ENCODE results near the gene GPR37. TPM values are rescaled to one million over a fixed set of nuclear protein-coding genes. Genes with fewer than 3 reads are reported as not detected.

The GPR37 gene
- polyA plus RNA-seq, 1 donor, result 17.8 TPM

DNA sequence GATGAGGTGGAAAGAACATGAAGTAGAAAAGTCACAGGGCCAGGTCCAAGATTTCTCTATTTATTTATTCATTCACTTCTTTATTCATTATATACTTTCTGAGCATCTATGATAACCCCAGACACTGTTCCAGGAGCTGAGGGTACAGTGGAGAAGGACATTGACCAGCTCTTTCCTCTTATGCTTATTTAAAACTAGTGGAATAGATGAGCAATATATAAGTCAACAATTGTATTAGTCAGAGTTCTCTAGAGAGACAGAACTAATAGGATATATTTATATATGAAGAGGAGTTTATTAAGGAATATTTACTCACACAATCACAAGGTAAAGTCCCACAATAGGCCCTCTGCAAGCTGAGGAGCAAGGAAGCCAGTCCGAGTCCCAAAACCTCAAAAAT lies 15.0 kb upstream of the GPR37 start:
- DNase-seq (ENCODE audit: low read depth), result no peak

DNA sequence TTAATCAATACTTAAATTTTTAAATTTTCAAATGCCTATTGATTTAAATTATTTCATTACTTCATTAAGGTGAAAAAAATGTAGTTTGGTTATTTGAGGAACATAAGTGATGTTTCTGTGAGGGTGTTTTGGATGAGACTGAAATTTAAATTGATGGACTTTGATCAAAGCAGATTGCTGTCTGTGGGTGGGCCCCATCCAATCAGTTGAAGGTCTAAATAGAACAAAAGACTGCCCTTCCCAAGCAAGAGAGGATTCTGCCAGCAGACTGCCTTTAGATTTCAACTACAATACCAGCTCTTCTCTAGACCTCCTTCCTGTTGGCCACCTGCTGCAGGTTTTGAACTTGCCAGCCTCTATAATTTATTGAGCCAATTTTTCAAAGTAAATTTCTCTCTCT lies 14.5 kb upstream of the GPR37 start:
- DNase-seq (ENCODE audit: low read depth), result no peak

DNA sequence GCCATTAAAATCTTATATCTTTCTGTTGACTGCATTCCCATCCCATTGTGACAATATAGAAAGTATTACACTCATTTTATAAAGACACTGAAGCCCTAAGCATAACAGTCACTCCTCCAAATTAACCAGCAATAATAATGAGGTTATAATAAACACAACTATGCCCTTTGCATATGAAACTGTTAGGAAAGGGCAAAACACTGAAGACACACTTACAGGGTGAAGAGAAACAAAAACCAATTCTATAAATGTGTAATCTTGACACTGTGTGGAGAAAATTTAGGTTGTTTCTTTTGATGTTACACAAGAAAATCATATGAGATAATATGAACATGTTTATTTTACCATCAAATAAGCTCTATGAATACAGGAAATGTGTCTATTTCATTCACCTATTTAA lies 14.0 kb upstream of the GPR37 start:
- DNase-seq (ENCODE audit: low read depth), result no peak

DNA sequence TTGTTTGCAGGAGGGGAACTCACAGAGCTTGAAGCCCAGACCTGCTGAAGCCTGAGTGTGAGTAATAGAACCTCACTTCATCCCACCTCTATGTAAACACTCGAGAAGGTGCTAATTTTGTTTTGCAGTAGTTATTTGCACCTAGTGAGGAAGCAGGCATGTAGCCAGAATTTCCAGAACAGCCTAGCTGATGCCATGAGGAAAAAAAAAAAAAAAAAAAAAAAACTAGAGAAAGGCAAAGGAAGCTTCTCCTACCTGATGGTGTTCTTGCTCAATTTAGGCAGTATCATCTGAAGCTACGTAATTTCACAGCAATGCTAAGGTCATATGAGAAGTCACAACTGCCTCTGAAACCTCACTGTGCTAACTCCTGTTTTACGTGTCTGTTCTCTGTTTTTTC lies 13.6 kb upstream of the GPR37 start:
- DNase-seq (ENCODE audit: low read depth), result no peak

DNA sequence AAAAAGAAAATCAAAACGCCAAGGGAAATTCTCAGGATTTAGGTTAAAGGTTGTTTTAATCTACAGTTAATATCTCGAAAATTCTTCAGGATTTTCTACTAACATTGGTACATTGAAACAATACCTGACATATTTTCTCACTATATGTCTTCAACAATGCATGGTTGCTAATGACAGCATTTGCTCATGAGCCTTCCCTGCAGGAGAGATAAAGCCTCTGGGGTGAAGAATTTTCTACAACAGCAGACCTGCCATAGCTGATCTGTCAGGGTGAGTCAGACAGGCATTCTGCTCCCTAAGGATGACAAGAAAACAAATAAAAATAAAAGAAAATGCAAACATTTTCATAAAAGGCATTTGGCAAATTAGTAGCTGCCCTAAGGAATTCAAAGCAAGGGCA lies 11.7 kb upstream of the GPR37 start:
- DNase-seq (ENCODE audit: low read depth), result no peak

DNA sequence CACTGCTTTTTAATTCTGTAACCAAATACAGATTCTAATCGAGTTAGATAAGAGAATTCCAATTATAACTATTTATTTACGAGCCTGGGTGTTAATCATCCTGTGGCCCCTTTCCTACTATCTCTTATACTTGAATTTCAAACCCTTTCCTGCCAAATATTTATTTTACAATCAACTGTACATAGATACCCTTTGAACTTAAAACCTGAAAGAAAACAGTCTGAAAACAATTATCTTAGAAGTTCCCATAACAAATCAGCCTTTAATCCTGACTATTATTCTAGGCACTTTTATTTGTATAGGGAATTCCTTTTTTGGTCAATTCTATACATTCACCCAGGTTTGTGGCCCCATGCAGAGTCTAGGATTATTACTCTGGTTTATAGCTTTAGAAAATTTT lies 10.6 kb upstream of the GPR37 start:
- no peak for DNase-seq (ENCODE audit: low read depth)

DNA sequence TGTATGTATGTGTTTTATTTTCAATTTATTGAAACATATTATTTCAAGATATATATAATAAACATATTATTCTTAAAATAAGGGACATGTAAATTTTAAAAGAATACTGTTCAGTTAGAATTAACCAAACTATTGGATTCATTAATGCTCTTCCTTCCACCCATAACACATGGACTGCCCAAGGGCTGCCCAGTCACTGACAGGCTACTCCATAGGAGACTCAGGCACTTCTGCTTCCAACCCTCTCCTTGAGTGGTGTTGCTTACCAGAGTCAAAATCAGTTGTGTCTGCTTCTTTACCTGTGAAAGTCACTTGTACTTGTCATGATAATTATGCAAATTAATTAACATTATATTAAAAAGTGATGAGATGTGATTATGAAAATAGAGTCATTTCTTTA lies 9.8 kb upstream of the GPR37 start:
- no peak for DNase-seq (ENCODE audit: low read depth)

DNA sequence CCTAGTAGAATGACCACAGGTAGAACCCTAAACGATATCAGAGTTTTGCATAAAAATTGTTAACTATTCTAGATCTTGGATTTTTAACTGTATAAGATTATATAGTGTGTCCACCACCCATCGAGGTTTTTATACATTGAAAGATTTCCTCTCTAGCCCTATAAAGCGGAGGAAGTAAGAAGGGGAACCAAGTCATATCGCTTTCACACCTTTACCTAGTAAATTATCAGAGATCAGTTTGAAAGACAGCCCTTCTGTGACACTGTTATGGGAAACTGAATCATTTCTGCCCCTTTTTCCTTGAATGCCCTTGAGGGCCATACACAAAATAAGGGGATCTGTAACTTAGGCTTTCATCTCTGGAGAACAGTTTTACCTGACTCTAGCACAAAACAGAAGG lies 8.3 kb upstream of the GPR37 start:
- DNase-seq (ENCODE audit: low read depth), result no peak

DNA sequence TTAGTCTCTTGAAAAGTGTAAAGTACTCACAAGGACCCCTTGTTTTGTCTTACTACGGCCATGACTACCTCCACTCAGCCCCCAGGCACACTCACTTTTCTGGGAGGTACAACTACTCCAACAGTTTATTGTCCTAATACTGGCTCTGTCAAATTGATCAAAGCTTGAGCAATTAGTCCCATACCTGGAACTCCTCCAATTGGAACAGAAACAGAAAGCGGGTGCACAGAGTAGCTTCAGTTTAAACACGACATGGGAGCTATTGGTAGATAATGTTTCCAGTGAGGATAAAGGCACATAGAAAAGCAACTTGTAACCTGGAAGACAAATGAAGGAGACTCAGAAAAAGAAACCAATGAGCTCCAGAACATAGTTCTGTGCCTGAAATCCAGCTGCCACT lies 7.7 kb upstream of the GPR37 start:
- no peak for DNase-seq (ENCODE audit: low read depth)

DNA sequence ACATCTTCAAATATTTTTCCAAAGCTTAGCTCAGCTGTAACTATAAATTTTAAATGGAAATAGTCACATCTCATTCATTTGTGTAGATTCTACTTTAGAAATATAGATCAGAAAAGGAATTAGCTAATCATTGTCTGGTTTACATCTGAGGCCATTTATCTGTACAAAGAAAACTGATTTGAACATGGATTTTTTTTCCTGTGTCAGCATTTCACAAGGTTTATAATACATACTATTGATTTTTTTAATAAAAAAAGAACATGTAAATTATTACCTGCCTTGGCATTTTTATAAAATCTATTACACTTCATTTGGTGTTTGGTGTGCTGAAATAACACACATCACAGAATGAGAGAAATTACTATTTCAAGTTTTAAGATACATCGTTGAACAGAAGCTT lies 3.5 kb upstream of the GPR37 start:
- no peak for DNase-seq (ENCODE audit: low read depth)

DNA sequence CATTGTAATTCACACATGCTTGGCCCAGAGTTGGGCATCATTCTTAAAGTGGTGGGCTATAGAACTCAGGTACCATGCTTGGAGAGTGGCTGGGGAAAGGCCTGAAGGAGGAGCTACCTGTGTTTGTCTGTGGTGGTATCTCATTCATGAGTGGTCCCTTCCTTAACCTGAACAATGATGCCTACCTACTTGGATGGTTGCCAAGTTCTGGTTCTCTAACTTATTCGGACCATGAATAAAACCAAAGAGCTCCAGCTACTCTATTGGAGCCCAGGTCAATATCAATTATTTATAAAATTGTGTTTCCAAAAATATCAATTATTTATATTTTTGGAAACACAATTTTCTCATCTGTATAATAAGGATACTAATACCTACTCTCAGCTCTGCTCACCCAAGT lies 2.9 kb upstream of the GPR37 start:
- no peak for DNase-seq (ENCODE audit: low read depth)

DNA sequence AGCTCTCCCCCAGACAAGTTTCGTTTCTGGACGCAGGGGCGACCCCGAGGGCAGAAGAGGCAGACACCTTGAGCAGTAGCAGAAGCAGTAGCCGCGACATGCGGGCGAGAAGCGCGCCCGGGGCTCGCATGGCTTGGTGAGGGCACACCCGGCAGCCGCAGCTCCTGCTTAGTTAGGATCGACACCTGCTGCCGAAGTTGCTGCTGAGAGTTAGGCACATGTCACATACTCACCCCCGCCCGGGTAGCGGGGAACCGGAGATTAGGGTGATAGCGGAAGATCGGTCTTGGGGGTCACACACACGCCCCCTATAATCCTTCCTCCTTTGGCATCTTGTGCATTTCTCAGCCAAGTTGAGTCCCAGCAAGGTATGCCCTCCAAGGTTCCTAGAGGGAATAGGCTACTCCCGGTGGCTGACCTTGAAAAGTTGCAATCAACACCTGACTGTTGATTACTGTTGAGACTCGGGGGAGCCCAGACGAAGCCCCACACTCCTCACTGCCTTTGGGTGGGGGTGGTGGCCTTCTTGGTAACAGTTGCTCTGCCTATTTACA lies 668 bp downstream of the GPR37 start:
- DNase-seq (ENCODE audit: low read depth), result no peak

DNA sequence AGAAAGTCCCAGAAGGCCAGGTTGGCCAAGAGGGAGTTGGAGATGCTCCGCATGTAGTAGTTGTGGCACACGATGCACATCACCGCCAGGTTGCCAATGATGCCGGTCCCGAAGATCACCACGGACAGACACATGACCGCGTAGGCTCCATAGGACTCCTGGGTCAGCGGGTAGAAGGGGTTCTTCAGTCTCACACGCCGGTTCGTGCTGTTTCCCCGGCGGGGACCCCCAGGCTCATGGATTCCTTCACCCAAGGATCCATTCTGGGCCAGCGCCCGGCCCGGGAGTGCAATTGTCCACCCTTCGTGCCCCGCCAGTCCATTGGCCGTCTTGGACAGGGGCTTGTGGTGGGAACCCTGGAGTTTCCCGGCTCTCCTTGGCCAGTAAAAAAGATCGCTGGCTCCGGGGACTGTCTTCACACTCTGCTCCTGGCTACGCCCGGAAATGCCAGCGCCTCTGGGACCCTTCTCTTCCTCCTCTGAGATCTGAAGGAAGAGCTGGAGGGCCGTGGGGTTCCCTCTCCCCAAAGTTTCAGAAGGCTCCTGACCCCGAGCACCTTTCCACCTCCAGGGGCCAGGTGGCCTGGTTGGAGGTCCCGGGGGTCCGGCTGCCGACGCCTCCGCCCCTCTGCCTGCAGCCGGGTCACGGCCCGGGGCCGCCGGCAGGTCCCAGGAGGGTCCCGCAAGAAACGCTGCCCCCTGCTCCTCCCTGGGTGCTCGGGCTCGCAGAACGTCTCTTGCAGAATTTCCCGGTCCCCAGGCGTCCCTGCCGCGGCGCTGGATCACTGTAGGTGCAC lies 1.3 kb downstream of the GPR37 start:
- DNase-seq (ENCODE audit: low read depth), result no peak

DNA sequence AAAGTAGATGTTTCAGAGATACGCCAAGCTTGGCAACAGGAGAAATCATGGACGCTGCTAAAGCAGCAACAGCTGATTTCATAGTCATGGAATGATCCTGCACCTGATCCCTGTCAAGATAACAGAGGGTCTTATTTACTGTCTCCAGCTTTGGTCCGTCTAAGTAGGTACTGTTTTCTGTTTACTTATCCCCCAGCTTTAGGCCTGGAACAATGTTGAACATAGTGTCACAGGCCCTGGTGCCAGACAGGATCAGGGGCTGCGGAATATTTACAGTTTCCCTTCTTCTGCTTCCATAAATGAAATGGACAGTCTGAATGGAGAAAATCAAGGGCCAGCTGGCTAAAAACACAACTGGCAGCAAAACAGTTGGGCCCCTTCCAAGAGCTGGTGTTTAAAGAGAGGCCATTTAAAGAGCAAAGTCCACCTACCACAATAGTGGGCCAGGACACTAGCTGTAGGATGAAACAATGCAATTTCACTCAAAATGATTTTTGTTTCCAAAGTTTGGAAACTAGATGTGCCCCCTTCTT lies 2.9 kb downstream of the GPR37 start:
- no peak for DNase-seq (ENCODE audit: low read depth)

DNA sequence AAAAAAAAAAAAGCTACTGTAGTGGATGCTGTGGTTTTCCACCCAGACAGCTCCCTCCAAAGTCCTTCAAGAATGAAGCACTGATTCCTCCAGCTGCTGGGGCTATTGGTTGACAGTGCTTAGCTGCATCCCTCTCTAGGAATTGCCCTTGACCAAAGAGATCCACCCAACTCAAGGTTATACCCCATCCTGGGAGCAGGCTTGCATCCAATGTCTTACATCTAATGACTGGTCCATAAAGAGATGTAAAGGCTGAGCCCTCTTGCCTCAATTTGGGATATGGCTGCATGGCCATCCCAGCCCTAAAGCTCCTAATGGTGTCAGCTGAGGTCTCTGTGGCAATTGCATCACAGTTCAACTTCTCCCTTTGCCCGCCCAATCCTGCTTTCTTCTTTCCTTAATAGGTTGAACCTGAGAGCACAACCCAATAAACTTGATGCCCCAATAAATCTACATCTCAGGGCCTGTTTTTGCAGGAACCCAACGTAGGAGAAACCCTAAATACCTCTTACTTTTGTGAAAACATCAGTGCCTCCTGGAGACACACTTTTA lies 4.4 kb downstream of the GPR37 start:
- no peak for DNase-seq (ENCODE audit: low read depth)

DNA sequence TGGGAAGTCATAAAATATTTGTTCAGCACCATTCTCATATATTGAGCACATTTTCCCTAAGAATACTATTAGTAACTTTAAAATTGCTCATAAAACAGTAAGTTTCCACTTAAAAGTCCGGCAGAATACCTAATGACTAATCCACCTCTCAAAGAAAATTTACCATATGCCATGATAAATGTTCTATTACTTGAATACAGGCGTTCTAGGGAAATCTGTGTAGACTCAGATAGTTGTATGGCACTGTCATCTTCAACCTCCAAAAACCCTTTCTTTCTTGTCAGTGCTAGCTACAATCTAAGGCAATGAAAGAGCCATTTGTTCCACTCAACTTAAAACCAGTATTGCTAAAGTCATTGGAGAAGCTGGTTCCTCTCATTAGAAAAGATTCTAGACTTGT lies 7.3 kb downstream of the GPR37 start:
- DNase-seq (ENCODE audit: low read depth), result no peak

DNA sequence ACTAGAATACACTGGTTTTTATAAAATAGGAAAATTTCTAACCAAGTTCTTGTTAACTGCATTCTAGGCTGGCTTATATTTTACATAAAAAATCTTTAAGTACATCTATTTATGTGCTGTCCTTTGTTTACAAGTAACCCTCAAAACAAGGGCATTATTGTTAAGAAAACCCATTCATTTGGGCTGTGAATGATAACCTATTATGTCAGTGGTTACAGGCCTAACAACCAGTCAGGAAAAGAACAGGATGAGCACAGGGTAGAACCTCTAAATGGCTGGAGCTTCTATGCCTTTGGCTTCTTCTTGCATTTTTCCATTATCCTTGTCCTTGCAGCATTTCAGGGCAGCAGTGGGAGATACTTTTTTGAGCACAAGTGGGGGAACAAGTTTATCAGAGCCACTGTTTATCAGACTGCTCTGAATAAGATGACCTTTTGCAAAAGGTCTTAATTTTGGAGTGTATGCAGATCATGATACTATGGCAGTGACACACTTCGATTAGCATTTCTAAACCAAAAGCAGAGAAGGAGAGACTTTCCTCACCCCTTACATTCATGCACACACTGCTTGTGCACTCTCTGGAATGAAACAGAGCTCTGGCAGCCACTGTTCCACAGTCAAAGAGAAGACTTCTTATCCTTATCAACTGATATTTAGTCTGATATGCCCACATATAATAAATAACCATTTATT lies 10.9 kb downstream of the GPR37 start:
- DNase-seq (ENCODE audit: low read depth), result no peak

DNA sequence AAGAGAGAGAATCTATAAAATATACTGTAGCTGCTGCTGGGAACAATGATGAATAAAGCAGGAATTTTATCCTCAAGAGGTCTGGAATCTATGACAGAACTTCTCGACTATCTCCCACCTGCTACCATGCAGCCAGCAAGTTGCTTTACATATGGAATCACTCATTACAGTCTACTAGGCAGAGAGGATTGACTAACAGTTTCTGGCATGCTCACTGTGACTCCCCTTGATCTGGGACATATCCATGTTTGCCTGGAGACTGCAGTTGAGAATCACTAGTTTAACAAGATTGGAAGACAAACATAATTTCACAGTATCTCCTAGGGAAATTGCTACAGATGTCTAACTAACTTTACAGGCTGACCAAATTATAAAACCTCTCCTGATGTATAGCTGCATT lies 13.3 kb downstream of the GPR37 start:
- no peak for DNase-seq (ENCODE audit: low read depth)

DNA sequence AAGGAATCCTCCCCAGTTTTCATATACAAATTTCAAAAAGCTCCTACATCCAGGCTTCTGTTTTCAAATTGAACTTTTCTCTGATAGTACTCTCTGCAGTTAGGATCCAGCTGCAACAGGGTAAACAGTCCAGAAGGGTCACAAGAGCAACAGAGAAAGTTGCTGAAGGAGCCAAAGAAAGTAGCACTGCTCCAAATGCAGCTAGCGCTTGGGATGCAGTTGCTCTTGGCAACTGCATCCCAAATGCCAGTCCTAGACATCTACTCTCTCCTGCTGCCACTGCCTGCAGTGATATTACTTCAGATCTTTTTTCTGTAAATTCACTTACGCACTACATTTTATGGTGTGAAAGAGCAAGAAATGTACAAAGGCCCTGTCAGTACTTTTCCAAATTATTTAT lies 14.6 kb downstream of the GPR37 start:
- no peak for DNase-seq (ENCODE audit: low read depth)

DNA sequence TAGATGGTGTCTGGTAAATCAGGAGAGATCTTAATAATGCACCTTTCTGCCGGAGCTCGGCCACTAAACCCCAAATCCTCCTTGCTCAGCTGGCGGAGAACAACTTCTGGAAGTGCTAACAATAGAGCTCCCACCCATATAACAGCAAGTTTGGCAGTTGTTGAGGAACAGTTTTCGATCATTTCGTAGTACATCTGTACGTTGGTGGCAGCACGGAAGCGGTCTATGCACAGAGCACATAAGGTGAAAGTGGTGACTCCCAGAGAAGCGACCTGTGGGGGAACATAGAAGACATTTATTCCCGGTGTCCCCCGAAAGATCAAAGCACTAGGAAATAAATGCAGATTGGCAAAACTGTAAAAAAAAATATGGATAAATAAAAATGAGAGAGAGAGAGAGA lies 18.5 kb downstream of the GPR37 start:
- no peak for DNase-seq (ENCODE audit: low read depth)

DNA sequence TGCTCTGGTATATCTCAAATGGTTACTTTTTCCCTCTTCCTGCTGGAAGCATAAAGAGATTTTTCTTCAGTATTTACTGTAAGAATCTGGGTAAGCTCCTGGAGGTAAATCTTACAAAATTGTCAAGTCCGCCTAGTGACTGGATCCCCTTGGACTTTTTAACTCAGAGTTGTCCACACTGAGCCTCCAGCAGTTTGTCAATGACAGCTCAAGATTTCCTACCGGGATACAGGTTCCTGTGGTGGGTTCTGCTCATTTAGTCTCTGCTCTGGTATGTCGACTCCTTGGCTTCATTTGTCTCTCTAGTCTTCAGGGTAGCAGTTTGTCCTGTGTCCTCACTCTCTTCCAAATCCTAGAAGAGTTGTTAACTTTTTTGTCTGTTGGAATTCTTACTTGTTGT lies 27.0 kb downstream of the GPR37 start:
- no peak for DNase-seq (ENCODE audit: low read depth)

DNA sequence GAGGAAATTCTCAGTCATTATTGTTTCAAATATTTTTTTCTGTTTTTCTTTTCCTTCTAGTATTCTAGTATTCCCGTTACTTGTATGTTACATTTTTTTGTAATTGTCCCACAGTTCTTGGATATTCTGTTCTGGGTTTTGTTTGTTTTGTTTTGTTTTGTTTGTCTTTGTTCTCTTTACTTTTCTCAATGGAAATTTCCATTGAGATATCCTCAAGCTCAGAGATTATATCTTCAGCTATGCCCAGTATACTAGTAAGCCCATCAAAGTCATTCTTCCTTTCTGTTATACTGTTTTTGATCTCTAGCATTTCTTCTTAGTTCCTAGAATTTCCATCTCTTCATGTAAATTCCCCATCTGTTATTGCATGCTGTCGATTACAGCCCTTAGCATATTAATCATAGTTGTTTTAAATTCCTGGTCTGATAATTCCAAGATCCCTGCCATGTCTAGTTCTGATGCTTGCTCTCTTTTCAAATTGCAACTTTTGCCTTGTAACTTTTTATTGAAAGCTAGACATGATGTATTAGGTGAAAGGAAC lies 27.8 kb downstream of the GPR37 start:
- no peak for DNase-seq (ENCODE audit: low read depth)

DNA sequence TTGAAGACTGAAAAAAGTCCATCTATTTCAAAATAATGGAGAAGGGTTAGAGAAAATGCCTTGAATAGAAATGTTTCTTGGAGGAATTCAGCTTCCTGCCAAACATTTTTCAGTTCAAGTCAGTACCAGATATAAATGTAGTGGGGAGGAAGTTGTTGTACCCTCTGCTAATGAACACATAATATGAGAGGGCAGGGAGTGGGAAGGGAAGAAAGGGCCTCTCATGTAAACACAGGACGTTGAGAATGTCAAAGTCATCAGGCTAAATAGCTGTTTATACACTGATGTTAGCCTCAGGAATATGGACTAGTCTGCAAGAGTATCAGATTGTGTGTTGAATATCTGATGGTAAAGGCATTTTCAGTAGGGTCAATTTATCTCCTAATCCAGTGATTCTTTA lies 37.0 kb downstream of the GPR37 start:
- DNase-seq (ENCODE audit: low read depth), result no peak

All from forelimb muscle (tissue), 1 donor.